HG03565 (cell line): ENCODE data around the gene CAVIN1.
"Not testable (repeated sequence)": the region's sequence is repeated elsewhere in the genome, so short reads cannot be mapped to it uniquely, and the experiment has no call there.

Experiments used
- ATAC-seq: cut with Tn5 transposase; IDR thresholded peaks from one replicate; pipeline ENCODE4 v1.9.1; 2021; ENCODE audit warnings: mild to moderate bottlenecking, moderate library complexity; ENCODE audit not compliant: unreplicated experiment

CAVIN1 gene

GRCh38 chr17:42406615-42407288 lies 16.3 kb downstream of the CAVIN1 start:
- no peak for ATAC-seq

- ATAC-seq = no peak
These were observed 17.0 kb downstream of the CAVIN1 start for GRCh38 chr17:42405963-42406495.

GRCh38 chr17:42405076-42405475 lies 18.0 kb downstream of the CAVIN1 start:
- no peak for ATAC-seq

- no peak for ATAC-seq
These were observed 18.6 kb downstream of the CAVIN1 start for GRCh38 chr17:42404326-42405055.

- ATAC-seq = no peak
These were observed 19.9 kb downstream of the CAVIN1 start for GRCh38 chr17:42403150-42403549.

GRCh38 chr17:42402117-42402516 lies 20.9 kb downstream of the CAVIN1 start:
- ATAC-seq = no peak

GRCh38 chr17:42400844-42401375 lies 22.1 kb downstream of the CAVIN1 start:
- not testable (repeated sequence) for ATAC-seq

GRCh38 chr17:42399948-42400843 lies 22.9 kb downstream of the CAVIN1 start:
- ATAC-seq = no peak

GRCh38 chr17:42399121-42399520 lies 23.9 kb downstream of the CAVIN1 start:
- ATAC-seq = no peak

GRCh38 chr17:42395601-42396000 lies 27.5 kb downstream of the CAVIN1 start:
- ATAC-seq = not testable (repeated sequence)

GRCh38 chr17:42394838-42395237 lies 28.2 kb downstream of the CAVIN1 start:
- ATAC-seq = no peak

GRCh38 chr17:42392692-42393415 lies 30.2 kb downstream of the CAVIN1 start:
- no peak for ATAC-seq

- not testable (repeated sequence) for ATAC-seq
These were observed 31.6 kb downstream of the CAVIN1 start for GRCh38 chr17:42391439-42391838.

GRCh38 chr17:42389899-42390298 lies 33.2 kb downstream of the CAVIN1 start:
- ATAC-seq = no peak

- ATAC-seq = no peak
These were observed 34.0 kb downstream of the CAVIN1 start for GRCh38 chr17:42389135-42389417.

- peak; percentile 88 for ATAC-seq
These were observed 34.5 kb downstream of the CAVIN1 start, which contains the start of gene STAT3 for GRCh38 chr17:42388381-42389134. Gene STAT3, minus strand, starts transcription at chr17:42388442. Its CDS starts 39,926 bp downstream, at chr17:42348516.

- ATAC-seq = no peak
These were observed 35.2 kb downstream of the CAVIN1 start for GRCh38 chr17:42387661-42388380.

- no peak for ATAC-seq
These were observed 36.0 kb downstream of the CAVIN1 start for GRCh38 chr17:42386777-42387657.
